HG03571 (cell line): ENCODE results near the gene GOLGA8K.
"Not testable (repeated sequence)": the region's sequence is repeated elsewhere in the genome, so short reads cannot be mapped to it uniquely, and the experiment has no call there.

ENCODE experiments used
- ATAC-seq: cut with Tn5 transposase; IDR thresholded peaks from one replicate; pipeline ENCODE4 v1.9.1; 2021; ENCODE audit not compliant: unreplicated experiment

The GOLGA8K gene

GRCh38 chr15:32358462-32358861 lies 44.6 kb downstream of the GOLGA8K start:
- not testable (repeated sequence) for ATAC-seq

DNA sequence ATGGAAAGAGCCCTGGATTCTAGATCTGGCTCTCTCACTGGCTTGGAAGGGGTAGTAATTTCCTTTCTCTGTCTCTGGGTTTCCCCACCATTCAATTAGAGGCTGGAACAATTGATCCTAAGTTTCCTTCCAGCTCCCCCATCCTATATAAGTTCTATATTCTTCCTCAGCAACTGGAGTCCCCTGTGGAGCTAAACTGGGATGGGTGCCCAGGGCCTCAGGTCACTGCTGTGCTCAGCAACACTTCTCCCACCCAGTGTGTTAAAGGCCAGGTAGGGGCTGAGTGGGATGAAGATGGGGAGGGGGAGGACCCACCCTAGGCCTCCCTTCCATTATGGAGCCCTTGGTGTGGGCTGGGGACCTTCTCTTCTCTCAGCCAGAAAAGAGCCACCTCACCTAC lies 46.2 kb downstream of the GOLGA8K start:
- ATAC-seq: not testable (repeated sequence)

GRCh38 chr15:32352748-32353147 lies 50.3 kb downstream of the GOLGA8K start:
- not testable (repeated sequence) for ATAC-seq

- ATAC-seq: not testable (repeated sequence)
These were observed 52.4 kb downstream of the GOLGA8K start for GRCh38 chr15:32350563-32351220.

- ATAC-seq: not testable (repeated sequence)
These were observed 56.1 kb downstream of the GOLGA8K start for GRCh38 chr15:32347037-32347436.

DNA sequence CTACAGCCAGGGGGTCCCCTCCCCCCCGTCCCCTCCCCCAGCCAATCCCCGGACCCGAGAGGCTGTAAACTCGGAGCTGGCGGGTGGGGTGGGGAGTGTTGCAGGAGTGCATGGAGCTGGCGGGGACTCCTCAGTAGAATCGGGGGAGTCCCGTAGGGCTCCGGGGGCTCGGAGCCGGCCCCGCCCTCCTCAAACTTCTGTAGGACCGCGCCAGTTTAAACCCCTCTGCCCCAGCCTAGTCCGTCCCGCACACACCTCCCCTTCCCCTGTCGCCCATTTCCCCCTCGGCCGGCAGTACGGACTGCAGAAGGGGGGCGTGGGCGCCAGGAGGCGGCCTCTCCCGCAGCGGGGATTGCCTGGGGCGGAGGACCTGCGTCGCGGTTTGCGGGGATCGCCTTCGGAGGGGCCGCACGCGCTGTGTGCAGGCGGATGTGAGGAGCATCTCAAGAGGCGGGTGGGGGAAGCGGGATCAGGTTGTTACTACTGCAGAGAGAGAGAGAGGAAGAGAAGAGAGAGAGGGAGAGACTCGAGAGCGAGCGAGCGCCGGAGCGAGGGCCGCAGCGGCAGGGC lies 57.0 kb downstream of the GOLGA8K start:
- not testable (repeated sequence) for ATAC-seq

GRCh38 chr15:32343921-32344320 lies 59.2 kb downstream of the GOLGA8K start:
- not testable (repeated sequence) for ATAC-seq
